ENCODE data around the gene ASB11.
"Not testable (repeated sequence)": the region's sequence is repeated elsewhere in the genome, so short reads cannot be mapped to it uniquely, and the experiment has no call there.

Gene ASB11

GRCh38 chrX:15273275-15273674, 42.2 kb downstream of the ASB11 start:
- not testable (repeated sequence) for H2AFZ ChIP-seq (ENCODE audit: low read length); H3K9me3 ChIP-seq (replicated peaks in 1 of 2; ENCODE audit: control insufficient read depth in 2 of 2, insufficient read depth in 1 of 2, low read depth in 1 of 2, low read length in 2 of 2); H3K9ac ChIP-seq (ENCODE audit: low read depth, low read length, poor library complexity); H2BK15ac ChIP-seq (ENCODE audit: low read length); H3K18ac ChIP-seq (ENCODE audit: low read length); H3K4me3 ChIP-seq (ENCODE audit: low read length in 2 of 2); H3K4me1 ChIP-seq (ENCODE audit: control insufficient read depth in 2 of 2, insufficient read depth in 1 of 2, low read depth in 1 of 2, low read length in 2 of 2); H2AK5ac ChIP-seq (ENCODE audit: low read depth, low read length); H4K91ac ChIP-seq (ENCODE audit: low read depth, low read length, poor library complexity); H3K4me2 ChIP-seq (ENCODE audit: insufficient read depth, low read length, poor library complexity, severe bottlenecking); H2BK120ac ChIP-seq (ENCODE audit: low read depth, low read length); H3K4ac ChIP-seq (ENCODE audit: low read length); H3K36me3 ChIP-seq (replicated peaks in 1 of 2; ENCODE audit: control insufficient read depth in 2 of 2, insufficient read depth in 2 of 2, low read length in 2 of 2); H3K27ac ChIP-seq (replicated peaks; ENCODE audit: low read length); H3K23ac ChIP-seq (ENCODE audit: low read depth, low read length, poor library complexity); DNase-seq (ENCODE audit: low spot score); H2BK5ac ChIP-seq (ENCODE audit: low read length); H2BK12ac ChIP-seq (ENCODE audit: low read length); H3K79me1 ChIP-seq (ENCODE audit: low read depth, low read length); H3K14ac ChIP-seq (ENCODE audit: low read length); H3K27me3 ChIP-seq (ENCODE audit: control insufficient read depth in 3 of 3, insufficient read depth in 3 of 3, low read depth in 1 of 3, low read length in 3 of 3); H4K8ac ChIP-seq (ENCODE audit: low read depth, low read length)
- WGBS, 2 donors (ENCODE audit: extremely low coverage in 2 of 2, insufficient read length in 2 of 2, insufficient replicate concordance in 1 of 2), result no CpG with 5 or more reads among the region's 10 CpGs

- no peak overlapping the region for H3K23ac ChIP-seq (ENCODE audit: low read depth, low read length, poor library complexity)
- no peaks in the 10 kb centered on the region for H3K79me1 ChIP-seq (ENCODE audit: low read depth, low read length)
- H3K27ac ChIP-seq (replicated peaks; ENCODE audit: low read length), result no peak overlapping the region
- no peak overlapping the region for H3K18ac ChIP-seq (ENCODE audit: low read length)
- peaks cover 0 to 1% of the 10 kb centered on the region in 2 donors for H3K4me1 ChIP-seq (ENCODE audit: control insufficient read depth in 2 of 2, insufficient read depth in 1 of 2, low read depth in 1 of 2, low read length in 2 of 2)
- no peak overlapping the region for H2AFZ ChIP-seq (ENCODE audit: low read length)
- WGBS, 2 donors (ENCODE audit: extremely low coverage in 2 of 2, insufficient read length in 2 of 2, insufficient replicate concordance in 1 of 2), result no CpG with 5 or more reads among the region's 1 CpG
- no peaks in the 10 kb centered on the region for H3K36me3 ChIP-seq (replicated peaks in 1 of 2; ENCODE audit: control insufficient read depth in 2 of 2, insufficient read depth in 2 of 2, low read length in 2 of 2)
- H3K27me3 ChIP-seq (ENCODE audit: control insufficient read depth in 3 of 3, insufficient read depth in 3 of 3, low read depth in 1 of 3, low read length in 3 of 3), result no peaks in the 10 kb centered on the region
- no peak overlapping the region for H2BK15ac ChIP-seq (ENCODE audit: low read length)
- no peak overlapping the region for H4K8ac ChIP-seq (ENCODE audit: low read depth, low read length)
- H3K4ac ChIP-seq (ENCODE audit: low read length), result no peak overlapping the region
- no peak overlapping the region for H2BK5ac ChIP-seq (ENCODE audit: low read length)
- H4K91ac ChIP-seq (ENCODE audit: low read depth, low read length, poor library complexity), result no peak overlapping the region
- no peak overlapping the region for H3K4me2 ChIP-seq (ENCODE audit: insufficient read depth, low read length, poor library complexity, severe bottlenecking)
- no peak overlapping the region for H3K14ac ChIP-seq (ENCODE audit: low read length)
- no peak for DNase-seq (ENCODE audit: low spot score)
- H2BK120ac ChIP-seq (ENCODE audit: low read depth, low read length), result no peak overlapping the region
- H3K9me3 ChIP-seq (replicated peaks in 1 of 2; ENCODE audit: control insufficient read depth in 2 of 2, insufficient read depth in 1 of 2, low read depth in 1 of 2, low read length in 2 of 2), result no peaks in the 10 kb centered on the region
- H3K9ac ChIP-seq (ENCODE audit: low read depth, low read length, poor library complexity), result no peak overlapping the region
- H2BK12ac ChIP-seq (ENCODE audit: low read length), result no peak overlapping the region
- no peak overlapping the region for H3K4me3 ChIP-seq (ENCODE audit: low read length in 2 of 2)
- H2AK5ac ChIP-seq (ENCODE audit: low read depth, low read length), result no peak overlapping the region
Observed at GRCh38 chrX:15271757-15272156, 43.7 kb downstream of the ASB11 start.

GRCh38 chrX:15269618-15270521, 45.6 kb downstream of the ASB11 start, which contains the start of gene ASB9:
Gene ASB9, minus strand, starts transcription at chrX:15270083. Its CDS starts 209 bp downstream, at chrX:15269874.
- H2AK5ac ChIP-seq (ENCODE audit: low read depth, low read length), result no peak within 1 kb of the TSS
- H2BK5ac ChIP-seq (ENCODE audit: low read length), result no peak within 1 kb of the TSS
- no peaks in the 10 kb centered on the region for H3K9me3 ChIP-seq (replicated peaks in 1 of 2; ENCODE audit: control insufficient read depth in 2 of 2, insufficient read depth in 1 of 2, low read depth in 1 of 2, low read length in 2 of 2)
- H3K4me3 ChIP-seq (ENCODE audit: low read length in 2 of 2), result no peak within 1 kb of the TSS
- no peak within 1 kb of the TSS for H2BK15ac ChIP-seq (ENCODE audit: low read length)
- peaks cover 0 to 1% of the 10 kb centered on the region in 2 donors for H3K4me1 ChIP-seq (ENCODE audit: control insufficient read depth in 2 of 2, insufficient read depth in 1 of 2, low read depth in 1 of 2, low read length in 2 of 2)
- no peak within 1 kb of the TSS for H3K4me2 ChIP-seq (ENCODE audit: insufficient read depth, low read length, poor library complexity, severe bottlenecking)
- H3K36me3 ChIP-seq (replicated peaks in 1 of 2; ENCODE audit: control insufficient read depth in 2 of 2, insufficient read depth in 2 of 2, low read length in 2 of 2), result no peaks in the 10 kb centered on the region
- H3K27ac ChIP-seq (replicated peaks; ENCODE audit: low read length), result no peak within 1 kb of the TSS
- no peak within 1 kb of the TSS for H4K91ac ChIP-seq (ENCODE audit: low read depth, low read length, poor library complexity)
- DNase-seq (ENCODE audit: low spot score), result no peak
- H3K9ac ChIP-seq (ENCODE audit: low read depth, low read length, poor library complexity), result no peak within 1 kb of the TSS
- no peak within 1 kb of the TSS for H2BK12ac ChIP-seq (ENCODE audit: low read length)
- peak within 1 kb of the TSS; percentile 43 for H4K8ac ChIP-seq (ENCODE audit: low read depth, low read length)
- no peaks in the 10 kb centered on the region for H3K27me3 ChIP-seq (ENCODE audit: control insufficient read depth in 3 of 3, insufficient read depth in 3 of 3, low read depth in 1 of 3, low read length in 3 of 3)
- whole genome bisulfite sequencing, 2 donors (ENCODE audit: extremely low coverage in 2 of 2, insufficient read length in 2 of 2, insufficient replicate concordance in 1 of 2), result no CpG with 5 or more reads among the region's 15 CpGs
- peak within 1 kb of the TSS; percentile 73 for H2AFZ ChIP-seq (ENCODE audit: low read length)
- no peaks in the 10 kb centered on the region for H3K79me1 ChIP-seq (ENCODE audit: low read depth, low read length)
- H3K4ac ChIP-seq (ENCODE audit: low read length), result no peak within 1 kb of the TSS
- no peak within 1 kb of the TSS for H3K14ac ChIP-seq (ENCODE audit: low read length)
- H2BK120ac ChIP-seq (ENCODE audit: low read depth, low read length), result no peak within 1 kb of the TSS
- H3K18ac ChIP-seq (ENCODE audit: low read length), result peak within 1 kb of the TSS; percentile 28
- no peak within 1 kb of the TSS for H3K23ac ChIP-seq (ENCODE audit: low read depth, low read length, poor library complexity)

- Histone ChIP-seq H4K91ac (ENCODE audit: low read depth, low read length, poor library complexity) (no peak overlapping the region), H2BK15ac (ENCODE audit: low read length) (no peak overlapping the region), H2BK12ac (ENCODE audit: low read length) (no peak overlapping the region), H2AFZ (ENCODE audit: low read length) (no peak overlapping the region), H3K36me3 (replicated peaks in 1 of 2; ENCODE audit: control insufficient read depth in 2 of 2, insufficient read depth in 2 of 2, low read length in 2 of 2) (no peaks in the 10 kb centered on the region), H3K27me3 (ENCODE audit: control insufficient read depth in 3 of 3, insufficient read depth in 3 of 3, low read depth in 1 of 3, low read length in 3 of 3) (peaks cover 0 to 6% (median 0%) of the 10 kb centered on the region in 3 experiments), H3K4me2 (ENCODE audit: insufficient read depth, low read length, poor library complexity, severe bottlenecking) (no peak overlapping the region), H3K4me3 (ENCODE audit: low read length in 2 of 2) (no peak overlapping the region), H3K27ac (replicated peaks; ENCODE audit: low read length) (no peak overlapping the region), H3K79me1 (ENCODE audit: low read depth, low read length) (no peaks in the 10 kb centered on the region), H2BK5ac (ENCODE audit: low read length) (no peak overlapping the region), H3K23ac (ENCODE audit: low read depth, low read length, poor library complexity) (no peak overlapping the region), H3K9ac (ENCODE audit: low read depth, low read length, poor library complexity) (no peak overlapping the region), H2AK5ac (ENCODE audit: low read depth, low read length) (no peak overlapping the region), H3K4me1 (ENCODE audit: control insufficient read depth in 2 of 2, insufficient read depth in 1 of 2, low read depth in 1 of 2, low read length in 2 of 2) (peaks cover 0 to 1% of the 10 kb centered on the region in 2 donors), H3K9me3 (replicated peaks in 1 of 2; ENCODE audit: control insufficient read depth in 2 of 2, insufficient read depth in 1 of 2, low read depth in 1 of 2, low read length in 2 of 2) (no peaks in the 10 kb centered on the region), H3K4ac (ENCODE audit: low read length) (no peak overlapping the region), H3K14ac (ENCODE audit: low read length) (no peak overlapping the region), H4K8ac (ENCODE audit: low read depth, low read length) (no peak overlapping the region), H2BK120ac (ENCODE audit: low read depth, low read length) (no peak overlapping the region), H3K18ac (ENCODE audit: low read length) (no peak overlapping the region)
- no peak for DNase-seq (ENCODE audit: low spot score)
- WGBS, 2 donors (ENCODE audit: extremely low coverage in 2 of 2, insufficient read length in 2 of 2, insufficient replicate concordance in 1 of 2), result no CpG with 5 or more reads among the region's 1 CpG
Observed at GRCh38 chrX:15269120-15269519, 46.3 kb downstream of the ASB11 start.

Measured in neuronal stem cell (in vitro differentiated cells).